Measurements from ENCODE around the gene RPS16. TPM values are rescaled to one million over a fixed set of nuclear protein-coding genes. Genes with fewer than 3 reads are reported as not detected.

Gene RPS16
- total and polyA plus RNA-seq, 2 of the 13 experiments (the other 11 are each of a cell fraction or from before 2014, with no cell fraction given), result 488 to 2,583 TPM

DNA sequence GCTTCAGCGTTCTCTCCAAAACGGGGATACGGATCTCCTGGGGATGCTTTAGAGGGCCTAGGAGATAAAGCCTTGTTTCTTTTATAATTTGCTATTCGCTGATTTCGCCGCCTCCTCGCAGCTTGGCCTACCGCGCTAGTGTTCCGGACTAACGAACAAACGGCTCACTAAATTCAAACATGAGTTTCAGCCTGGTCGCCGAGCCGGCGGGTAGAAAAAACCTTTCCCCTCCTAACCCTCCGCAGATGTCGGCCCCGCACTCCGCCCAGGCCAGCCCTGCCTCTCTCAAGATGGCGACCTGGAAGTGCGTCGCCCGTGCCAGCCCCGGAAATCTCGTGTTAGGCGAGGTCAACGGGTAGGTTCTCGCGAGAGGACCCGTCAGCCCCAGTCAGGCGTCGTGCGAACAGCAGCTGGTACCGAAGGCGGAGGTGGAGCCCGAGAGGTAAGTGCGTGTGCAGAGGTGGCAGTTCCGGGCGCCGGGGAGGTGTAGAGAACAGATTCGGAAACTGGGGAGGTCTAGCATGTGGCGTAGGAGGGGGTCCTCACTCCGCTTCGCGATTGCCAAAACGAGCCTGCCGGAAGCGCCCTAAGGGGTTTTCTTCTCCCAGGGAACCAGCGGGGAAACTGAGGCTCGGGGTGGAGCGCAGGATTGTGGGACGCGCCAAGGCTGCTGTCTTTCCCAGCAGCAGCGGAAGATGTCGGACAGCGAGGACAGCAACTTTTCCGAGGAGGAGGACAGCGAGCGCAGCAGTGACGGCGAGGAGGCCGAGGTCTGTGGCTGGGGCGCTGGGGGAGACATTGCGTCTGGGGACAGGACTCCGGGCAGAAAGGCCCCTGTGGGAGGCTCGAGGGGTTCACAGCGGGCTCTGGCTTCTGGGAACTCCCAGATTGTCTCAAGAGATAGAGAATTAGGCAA lies 9.7 kb upstream of the RPS16 start, which contains the start of gene SUPT5H (continued):
- peak; percentile 98 for TF ChIP-seq ZNF687 (CRISPR knock-in tag; IDR thresholded peaks at IDR 0.05)
- TF ChIP-seq DDIT3 (CRISPR knock-in tag; IDR thresholded peaks at IDR 0.05), result no peak
- no peak for TF ChIP-seq ZNF180 (CRISPR knock-in tag; IDR thresholded peaks at IDR 0.05; ENCODE audit: borderline replicate concordance, low read depth)
- peak; percentile 83; the same call in 1 of the 2 replicates for TF ChIP-seq HNRNPL (IDR thresholded peaks at IDR 0.05; ENCODE audit: low read depth, low read length)
- no peak for TF ChIP-seq FOXA1 (IDR thresholded peaks at IDR 0.05)
- no peak for TF ChIP-seq FOXA1 (CRISPR knock-in tag; IDR thresholded peaks at IDR 0.05)
- 0 out of 2 replicates have a peak, but pooled peaks have one; percentile 57 for TF ChIP-seq MYNN (CRISPR knock-in tag; IDR thresholded peaks at IDR 0.05; ENCODE audit: low read depth)
- no peak for TF ChIP-seq IKZF1 (IDR thresholded peaks at IDR 0.05)
- TF ChIP-seq ZNF780A (CRISPR knock-in tag; IDR thresholded peaks at IDR 0.05), result no peak
- peak; percentile 46; the same call in 1 of the 2 replicates for TF ChIP-seq FOSL2 (CRISPR knock-in tag; IDR thresholded peaks at IDR 0.05)
- TF ChIP-seq, protein P1, sequence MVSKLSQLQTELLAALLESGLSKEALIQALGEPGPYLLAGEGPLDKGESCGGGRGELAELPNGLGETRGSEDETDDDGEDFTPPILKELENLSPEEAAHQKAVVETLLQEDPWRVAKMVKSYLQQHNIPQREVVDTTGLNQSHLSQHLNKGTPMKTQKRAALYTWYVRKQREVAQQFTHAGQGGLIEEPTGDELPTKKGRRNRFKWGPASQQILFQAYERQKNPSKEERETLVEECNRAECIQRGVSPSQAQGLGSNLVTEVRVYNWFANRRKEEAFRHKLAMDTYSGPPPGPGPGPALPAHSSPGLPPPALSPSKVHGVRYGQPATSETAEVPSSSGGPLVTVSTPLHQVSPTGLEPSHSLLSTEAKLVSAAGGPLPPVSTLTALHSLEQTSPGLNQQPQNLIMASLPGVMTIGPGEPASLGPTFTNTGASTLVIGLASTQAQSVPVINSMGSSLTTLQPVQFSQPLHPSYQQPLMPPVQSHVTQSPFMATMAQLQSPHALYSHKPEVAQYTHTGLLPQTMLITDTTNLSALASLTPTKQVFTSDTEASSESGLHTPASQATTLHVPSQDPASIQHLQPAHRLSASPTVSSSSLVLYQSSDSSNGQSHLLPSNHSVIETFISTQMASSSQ (IDR thresholded peaks at IDR 0.05; ENCODE audit: low read depth), result no peak
- TF ChIP-seq, protein P1 (CRISPR knock-in tag; IDR thresholded peaks at IDR 0.05; ENCODE audit: borderline replicate concordance), result peak; percentile 67; the same call in 1 of the 2 replicates
- peak; percentile 43; the same call in 1 of the 2 replicates for TF ChIP-seq ZNF724P (CRISPR knock-in tag; IDR thresholded peaks at IDR 0.05; ENCODE audit: borderline replicate concordance)
- peak; percentile 85 for TF ChIP-seq ATF1 (CRISPR knock-in tag; IDR thresholded peaks at IDR 0.05)
- TF ChIP-seq ZNF546 (CRISPR knock-in tag; conservative IDR thresholded peaks at IDR 0.05), result peak; percentile 86; the same call in 1 of the 2 replicates
- no peak for TF ChIP-seq RBM22 (optimal IDR thresholded peaks at IDR 0.05; ENCODE audit: low read length)
- no peak for TF ChIP-seq ZBTB3 (CRISPR knock-in tag; IDR thresholded peaks at IDR 0.05; ENCODE audit: borderline replicate concordance, low read depth)
- TF ChIP-seq SRY (CRISPR knock-in tag; IDR thresholded peaks at IDR 0.05), result no peak; the same call in 1 of the 2 replicates
- TF ChIP-seq TP53 (CRISPR knock-in tag; conservative IDR thresholded peaks at IDR 0.05), result no peak
- TF ChIP-seq, protein P2, sequence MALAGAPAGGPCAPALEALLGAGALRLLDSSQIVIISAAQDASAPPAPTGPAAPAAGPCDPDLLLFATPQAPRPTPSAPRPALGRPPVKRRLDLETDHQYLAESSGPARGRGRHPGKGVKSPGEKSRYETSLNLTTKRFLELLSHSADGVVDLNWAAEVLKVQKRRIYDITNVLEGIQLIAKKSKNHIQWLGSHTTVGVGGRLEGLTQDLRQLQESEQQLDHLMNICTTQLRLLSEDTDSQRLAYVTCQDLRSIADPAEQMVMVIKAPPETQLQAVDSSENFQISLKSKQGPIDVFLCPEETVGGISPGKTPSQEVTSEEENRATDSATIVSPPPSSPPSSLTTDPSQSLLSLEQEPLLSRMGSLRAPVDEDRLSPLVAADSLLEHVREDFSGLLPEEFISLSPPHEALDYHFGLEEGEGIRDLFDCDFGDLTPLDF (CRISPR knock-in tag; IDR thresholded peaks at IDR 0.05), result no peak

Measured in HepG2 (cell line).